GM23338 (cell line): ENCODE measurements around the gene PDCD4. TPM values are rescaled to one million over a fixed set of nuclear protein-coding genes. Genes with fewer than 3 reads are reported as not detected.
A peak's percentile ranks its signal among the peaks of the same experiment; 100 is the strongest.

Experiments used
- ATAC-seq: fragments of 200-7000 bp; cut with Tn5 transposase; 3 replicates; pipeline ENCODE4 v1.9.1; 2020
- DNase-seq: peaks from one replicate; pipeline ENCODE4 v3.0.0-alpha.2; 2015; ENCODE audit warnings: low spot score
- H2AFZ ChIP-seq: fragments of 200-600 bp; sonication (generic); 2 replicates; pipeline ENCODE4 v1.8.0; 2016; ENCODE audit warnings: antibody characterized with exemption, mild to moderate bottlenecking, moderate library complexity
- H3F3A ChIP-seq: fragments of 200-600 bp; sonication (generic); replicated peaks from 2 replicates; pipeline ENCODE4 v1.8.0; 2017; ENCODE audit warnings: antibody characterized with exemption, mixed run types, low read depth
- H3K27ac ChIP-seq: fragments of 200-600 bp; sonication (generic); 2 replicates; pipeline ENCODE4 v1.6.1; 2016; ENCODE audit warnings: low read depth
- H3K27me3 ChIP-seq: fragments of 200-600 bp; sonication (generic); 2 replicates; pipeline ENCODE4 v1.8.0; 2016; ENCODE audit warnings: mild to moderate bottlenecking, mixed run types, moderate library complexity; ENCODE audit not compliant: insufficient read depth
- H3K36me3 ChIP-seq: fragments of 200-600 bp; sonication (generic); 2 replicates; pipeline ENCODE4 v1.8.0; 2016; ENCODE audit warnings: mild to moderate bottlenecking; ENCODE audit not compliant: insufficient read depth
- H3K4me1 ChIP-seq: fragments of 200-600 bp; sonication (generic); 2 replicates; pipeline ENCODE4 v1.8.0; 2016; ENCODE audit warnings: mild to moderate bottlenecking, moderate library complexity; ENCODE audit not compliant: insufficient read depth
- H3K4me2 ChIP-seq: fragments of 200-600 bp; sonication (generic); 2 replicates; pipeline ENCODE4 v1.7.1; 2017; ENCODE audit warnings: mixed run types
- H3K4me3 ChIP-seq: fragments of 200-600 bp; sonication (generic); 2 replicates; pipeline ENCODE4 v1.6.1; 2016; ENCODE audit warnings: mixed run types
- H3K79me2 ChIP-seq: fragments of 200-600 bp; sonication (generic); replicated peaks from 2 replicates; pipeline ENCODE4 v1.8.0; 2017; ENCODE audit warnings: mild to moderate bottlenecking; ENCODE audit not compliant: insufficient read depth
- H3K9me2 ChIP-seq: fragments of 200-600 bp; sonication (generic); 2 replicates; pipeline ENCODE4 v1.8.0; 2017; ENCODE audit not compliant: insufficient read depth
- H4K20me1 ChIP-seq: fragments of 200-600 bp; sonication (generic); replicated peaks from 2 replicates; pipeline ENCODE4 v1.8.0; 2017; ENCODE audit warnings: mild to moderate bottlenecking; ENCODE audit not compliant: insufficient read depth
- H3K27ac Mint-ChIP-seq: 2 replicates; pipeline ENCODE4 v1.8.0; 2020; ENCODE audit warnings: inconsistent platforms, mild to moderate bottlenecking, moderate library complexity, mixed read lengths
- H3K27me3 Mint-ChIP-seq: 3 replicates; pipeline ENCODE4 v1.8.0; 2022; ENCODE audit warnings: low read depth, mild to moderate bottlenecking, moderate library complexity, mixed read lengths, inconsistent platforms; ENCODE audit not compliant: insufficient read depth, poor library complexity
- H3K36me3 Mint-ChIP-seq: 3 replicates; pipeline ENCODE4 v1.8.0; 2021; ENCODE audit warnings: low read depth, mild to moderate bottlenecking, inconsistent platforms, moderate library complexity, mixed read lengths
- H3K4me1 Mint-ChIP-seq: 3 replicates; pipeline ENCODE4 v1.8.0; 2020; ENCODE audit warnings: mild to moderate bottlenecking, inconsistent platforms, mixed read lengths
- H3K4me3 Mint-ChIP-seq: 3 replicates; pipeline ENCODE4 v1.8.0; 2021; ENCODE audit warnings: moderate library complexity, mild to moderate bottlenecking, inconsistent platforms, mixed read lengths
- H3K9me3 Mint-ChIP-seq: 3 replicates; pipeline ENCODE4 v1.8.0; 2020; ENCODE audit warnings: moderate library complexity, mild to moderate bottlenecking, inconsistent platforms, mixed read lengths
- CREB1 ChIP-seq: fragments of 250-450 bp; sonication (Bioruptor Pico); IDR thresholded peaks from 2 replicates; pipeline ENCODE4 v1.5.0; 2020; ENCODE audit warnings: low read depth, mild to moderate bottlenecking, moderate library complexity
- CTCF ChIP-seq, 2 experiments: fragments of 200-600 bp in 1 of 2; sonication (generic) in 1 of 2; conservative IDR thresholded peaks; 2 replicates each; pipeline versions ENCODE4 v1.5.1 to v1.6.1; 2016 to 2017; ENCODE audit warnings: antibody characterized with exemption in 2 of 2, low read depth in 2 of 2, mild to moderate bottlenecking in 2 of 2, moderate library complexity in 1 of 2
- ETS1 ChIP-seq: IDR thresholded peaks from 2 replicates; pipeline ENCODE4 v1.6.1; 2016; ENCODE audit warnings: antibody characterized with exemption
- EZH2 ChIP-seq: fragments of 200-600 bp; sonication (generic); IDR thresholded peaks from one replicate; pipeline ENCODE4 v1.8.0; 2017; ENCODE audit warnings: antibody characterized with exemption, mild to moderate bottlenecking, low read depth; ENCODE audit not compliant: unreplicated experiment
- EZH2phosphoT487 ChIP-seq: fragments of 200-600 bp; sonication (generic); IDR thresholded peaks from one replicate; pipeline ENCODE4 v1.8.1; 2018; ENCODE audit warnings: antibody characterized with exemption; ENCODE audit not compliant: unreplicated experiment
- JUNB ChIP-seq: IDR thresholded peaks from one replicate; pipeline ENCODE4 v1.6.1; 2016; ENCODE audit warnings: antibody characterized with exemption; ENCODE audit not compliant: unreplicated experiment
- NANOG ChIP-seq: IDR thresholded peaks from 2 replicates; pipeline ENCODE4 v1.6.1; 2016; ENCODE audit warnings: antibody characterized with exemption, borderline replicate concordance
- POLR2AphosphoS5 ChIP-seq: IDR thresholded peaks from 2 replicates; pipeline ENCODE4 v1.6.1; 2016; ENCODE audit warnings: antibody characterized with exemption, low read depth
- STAT1 ChIP-seq: IDR thresholded peaks from one replicate; pipeline ENCODE4 v1.6.1; 2016; ENCODE audit warnings: antibody characterized with exemption; ENCODE audit not compliant: unreplicated experiment
- ZNF114 ChIP-seq: fragments of 250-450 bp; sonication (Bioruptor Pico); IDR thresholded peaks from 2 replicates; pipeline ENCODE4 v1.5.0; 2020; ENCODE audit warnings: mild to moderate bottlenecking, moderate library complexity
- ZNF331 ChIP-seq: fragments of 250-450 bp; sonication (Bioruptor Pico); IDR thresholded peaks from 2 replicates; pipeline ENCODE4 v1.5.0; 2020; ENCODE audit warnings: low read depth, mild to moderate bottlenecking, moderate library complexity
- ZNF462 ChIP-seq: fragments of 250-450 bp; sonication (Bioruptor Pico); IDR thresholded peaks from 2 replicates; pipeline ENCODE4 v1.5.0; 2020; ENCODE audit warnings: mild to moderate bottlenecking, moderate library complexity
- polyA plus RNA-seq: library from polyadenylated mRNA; unstranded; fragments of >200 nt; fragmentation: Nextera tagmentation; extraction: Ambion mirVana; gene quantifications from 2 replicates; pipeline ENCODE4 v1.2.1, GENCODE V29; 2016
- total RNA-seq: library from RNA; depleted of rRNA; stranded (reverse); fragments of >200 nt; shearing (Covaris generic); gene quantifications from 2 replicates; pipeline ENCODE4 v1.2.3, GENCODE V29; 2014
- TF ChIP-seq, protein P1 (sequence below): IDR thresholded peaks from one replicate; pipeline ENCODE4 v1.6.1; 2018; ENCODE audit warnings: antibody characterized with exemption; ENCODE audit not compliant: unreplicated experiment

The PDCD4 gene
- total and polyA plus RNA-seq, 2 experiments from 2014 or later, result 10.1 to 18.0 TPM

GRCh38 chr10:110847374-110847773, 24.4 kb upstream of the PDCD4 start:
- no peak for ATAC-seq
- DNase-seq, result no peak
- H3K4me3 ChIP-seq, result no peak overlapping the region
- H3K4me2 ChIP-seq, result no peak overlapping the region
- H3K36me3 ChIP-seq, result no peaks in the 10 kb centered on the region
- peaks cover 5% of the 10 kb centered on the region for H3K4me1 Mint-ChIP-seq
- no peaks in the 10 kb centered on the region for H3K27me3 ChIP-seq
- peaks cover 2% of the 10 kb centered on the region for H3K27me3 Mint-ChIP-seq
- no peak overlapping the region for H3K4me3 Mint-ChIP-seq
- peak overlapping the region; percentile 63; the same call in 1 of the 2 replicates for H2AFZ ChIP-seq
- H3K79me2 ChIP-seq, result no peaks in the 10 kb centered on the region
- no peaks in the 10 kb centered on the region for H3K4me1 ChIP-seq
- H3F3A ChIP-seq, result no peaks in the 10 kb centered on the region
- H3K9me2 ChIP-seq, result no peaks in the 10 kb centered on the region
- no peak overlapping the region for H3K27ac ChIP-seq
- H4K20me1 ChIP-seq, result no peaks in the 10 kb centered on the region
- no peaks in the 10 kb centered on the region for H3K36me3 Mint-ChIP-seq
- TF ChIP-seq CTCF (conservative IDR thresholded peaks at IDR 0.05; ENCODE audit: low read depth in 2 of 2) (no peak), ZNF114 (CRISPR knock-in tag) (no peak), JUNB (no peak), EZH2 (no peak), ETS1 (no peak), ZNF331 (no peak), EZH2phosphoT487 (no peak), NANOG (no peak), CREB1 (CRISPR knock-in tag) (no peak), ZNF462 (CRISPR knock-in tag) (no peak), STAT1 (no peak), POLR2AphosphoS5 (no peak)
- TF ChIP-seq, protein P1, sequence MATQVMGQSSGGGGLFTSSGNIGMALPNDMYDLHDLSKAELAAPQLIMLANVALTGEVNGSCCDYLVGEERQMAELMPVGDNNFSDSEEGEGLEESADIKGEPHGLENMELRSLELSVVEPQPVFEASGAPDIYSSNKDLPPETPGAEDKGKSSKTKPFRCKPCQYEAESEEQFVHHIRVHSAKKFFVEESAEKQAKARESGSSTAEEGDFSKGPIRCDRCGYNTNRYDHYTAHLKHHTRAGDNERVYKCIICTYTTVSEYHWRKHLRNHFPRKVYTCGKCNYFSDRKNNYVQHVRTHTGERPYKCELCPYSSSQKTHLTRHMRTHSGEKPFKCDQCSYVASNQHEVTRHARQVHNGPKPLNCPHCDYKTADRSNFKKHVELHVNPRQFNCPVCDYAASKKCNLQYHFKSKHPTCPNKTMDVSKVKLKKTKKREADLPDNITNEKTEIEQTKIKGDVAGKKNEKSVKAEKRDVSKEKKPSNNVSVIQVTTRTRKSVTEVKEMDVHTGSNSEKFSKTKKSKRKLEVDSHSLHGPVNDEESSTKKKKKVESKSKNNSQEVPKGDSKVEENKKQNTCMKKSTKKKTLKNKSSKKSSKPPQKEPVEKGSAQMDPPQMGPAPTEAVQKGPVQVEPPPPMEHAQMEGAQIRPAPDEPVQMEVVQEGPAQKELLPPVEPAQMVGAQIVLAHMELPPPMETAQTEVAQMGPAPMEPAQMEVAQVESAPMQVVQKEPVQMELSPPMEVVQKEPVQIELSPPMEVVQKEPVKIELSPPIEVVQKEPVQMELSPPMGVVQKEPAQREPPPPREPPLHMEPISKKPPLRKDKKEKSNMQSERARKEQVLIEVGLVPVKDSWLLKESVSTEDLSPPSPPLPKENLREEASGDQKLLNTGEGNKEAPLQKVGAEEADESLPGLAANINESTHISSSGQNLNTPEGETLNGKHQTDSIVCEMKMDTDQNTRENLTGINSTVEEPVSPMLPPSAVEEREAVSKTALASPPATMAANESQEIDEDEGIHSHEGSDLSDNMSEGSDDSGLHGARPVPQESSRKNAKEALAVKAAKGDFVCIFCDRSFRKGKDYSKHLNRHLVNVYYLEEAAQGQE, result no peak
- H3K9me3 Mint-ChIP-seq, result no peaks in the 10 kb centered on the region; the same call in 2 of the 3 replicates
- no peak overlapping the region for H3K27ac Mint-ChIP-seq
